GM21576 (cell line): ENCODE results near the gene MTCH1.

Experiments
- ATAC-seq: cut with Tn5 transposase; IDR thresholded peaks from one replicate; pipeline ENCODE4 v1.9.1; 2021; ENCODE audit warnings: mild to moderate bottlenecking, moderate library complexity; ENCODE audit not compliant: unreplicated experiment

The MTCH1 gene

DNA sequence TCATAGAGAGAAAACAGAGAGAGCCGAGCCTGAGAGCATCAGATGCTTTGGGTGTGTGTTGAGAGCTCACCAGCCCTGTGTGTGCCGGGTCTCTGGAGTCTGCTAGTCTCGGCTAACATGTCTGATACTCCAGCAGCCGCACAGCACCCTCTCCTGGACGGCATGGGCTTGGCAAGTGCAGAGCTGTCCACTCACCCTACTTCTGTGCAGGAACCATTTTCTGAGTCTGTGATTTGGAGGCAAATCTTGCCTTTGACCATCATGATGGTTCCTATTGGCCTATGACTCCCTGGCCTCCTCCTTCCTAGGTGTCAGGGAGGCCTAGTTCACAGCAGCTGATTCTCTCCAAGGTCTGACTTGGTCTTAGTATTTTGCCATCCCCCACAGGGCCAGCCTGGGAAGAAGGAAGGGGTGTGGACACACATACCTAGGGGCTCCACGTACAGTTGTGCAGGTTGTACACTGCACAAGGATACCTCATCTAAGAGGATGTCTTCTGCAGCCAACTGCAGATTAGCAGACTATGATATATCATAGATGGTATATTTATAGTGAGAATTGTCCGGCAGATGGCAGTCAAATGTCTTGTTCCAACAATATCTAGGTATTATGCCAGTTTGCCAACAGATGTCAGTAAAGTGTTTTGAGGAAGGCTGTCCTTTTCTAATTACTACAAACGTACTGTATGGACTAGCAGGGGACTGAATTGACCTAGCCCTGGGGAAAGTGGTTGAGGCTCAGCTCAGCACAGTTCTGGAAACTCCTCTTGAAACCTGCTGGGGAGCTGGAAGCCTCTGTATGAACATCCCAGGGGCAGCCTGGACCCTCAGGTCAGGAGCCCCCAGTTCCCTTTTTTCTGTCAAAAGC lies 32.4 kb upstream of the MTCH1 start:
- ATAC-seq = peak; percentile 82

DNA sequence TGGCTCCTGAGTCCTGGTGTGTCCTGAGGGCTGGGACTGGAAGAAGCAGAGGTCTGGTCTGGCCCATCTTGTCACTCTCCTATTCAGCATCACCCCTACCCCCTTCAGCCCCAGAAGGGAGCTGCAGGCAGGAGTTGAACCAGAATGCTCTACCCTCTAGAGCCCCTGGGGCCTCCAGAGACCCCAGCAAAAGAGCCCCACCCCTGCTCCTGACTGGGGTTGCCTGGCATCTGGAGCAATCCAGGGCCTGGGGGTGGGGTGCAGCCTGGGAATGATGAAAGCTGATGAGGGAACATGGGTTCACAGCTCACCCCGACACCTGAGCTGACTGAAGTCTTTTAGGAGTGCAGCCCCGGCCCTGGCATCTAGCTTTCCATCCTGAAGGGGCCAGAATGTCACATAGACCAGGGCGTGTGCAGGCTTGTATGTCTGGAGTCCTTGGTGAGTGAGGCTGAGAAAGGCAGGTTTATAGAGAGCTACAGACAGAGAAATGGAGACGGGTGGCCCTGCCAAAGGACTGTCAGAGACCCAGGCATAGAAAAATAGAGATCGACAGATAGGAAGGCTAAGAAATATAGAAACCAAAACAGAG lies 31.7 kb upstream of the MTCH1 start:
- no peak for ATAC-seq

DNA sequence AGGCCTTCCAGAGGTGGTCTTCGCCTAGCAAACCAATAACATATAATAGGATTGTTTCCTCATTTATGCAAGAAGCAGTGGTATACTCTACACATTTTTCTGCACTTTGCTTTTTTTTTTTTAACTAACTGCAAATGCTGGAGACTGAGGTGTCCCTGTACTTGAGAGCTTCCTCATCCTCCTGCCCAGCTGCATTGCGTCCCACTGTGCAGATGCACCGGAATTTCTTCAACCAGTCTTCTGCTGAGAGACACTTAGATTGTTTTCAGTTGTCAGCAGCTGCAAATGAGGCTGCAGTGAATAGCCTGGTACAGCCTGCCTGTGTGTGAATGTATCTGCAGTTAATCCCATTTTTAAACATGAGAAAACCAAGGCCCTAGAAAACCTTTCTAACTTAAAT lies 31.0 kb upstream of the MTCH1 start:
- ATAC-seq = no peak

DNA sequence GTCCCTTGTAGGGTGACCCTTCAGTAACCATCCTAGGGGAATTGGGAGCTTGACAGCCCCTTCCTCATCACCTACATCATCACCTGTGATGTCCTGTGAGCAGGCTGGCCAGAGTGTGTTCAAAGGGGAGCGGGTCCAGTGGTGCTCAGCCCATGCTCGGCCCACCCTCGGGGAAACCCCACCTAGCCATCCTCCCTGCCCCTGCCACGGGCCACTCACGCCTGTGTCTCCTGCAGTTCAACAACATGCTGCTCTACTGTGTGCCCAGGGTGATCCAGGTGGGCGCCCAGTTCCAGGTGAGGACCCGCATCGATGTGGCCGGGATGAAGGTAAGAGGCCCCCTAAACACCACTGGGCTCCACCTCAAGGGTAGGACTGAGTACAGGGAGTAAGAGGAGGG lies 29.5 kb upstream of the MTCH1 start:
- no peak for ATAC-seq

DNA sequence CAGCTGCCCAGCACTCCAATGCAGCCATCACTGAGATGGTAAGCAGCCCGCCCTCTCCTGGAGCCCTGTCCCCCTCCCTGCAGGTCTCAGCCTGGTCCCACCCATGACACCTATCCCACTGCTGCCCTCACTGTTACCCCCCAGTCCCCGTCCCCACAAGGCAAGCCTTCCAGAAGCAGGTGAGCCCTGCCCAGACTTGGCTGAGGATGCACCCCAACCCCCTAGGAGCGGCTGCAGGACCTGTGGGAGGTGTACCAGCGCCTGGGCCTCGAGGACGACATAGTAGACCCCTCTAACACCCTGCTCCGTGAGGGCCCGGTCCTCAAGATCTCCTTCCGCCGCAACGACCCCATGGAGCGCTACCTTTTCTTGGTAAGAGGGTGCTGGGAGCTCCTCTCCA lies 28.7 kb upstream of the MTCH1 start:
- ATAC-seq = no peak

DNA sequence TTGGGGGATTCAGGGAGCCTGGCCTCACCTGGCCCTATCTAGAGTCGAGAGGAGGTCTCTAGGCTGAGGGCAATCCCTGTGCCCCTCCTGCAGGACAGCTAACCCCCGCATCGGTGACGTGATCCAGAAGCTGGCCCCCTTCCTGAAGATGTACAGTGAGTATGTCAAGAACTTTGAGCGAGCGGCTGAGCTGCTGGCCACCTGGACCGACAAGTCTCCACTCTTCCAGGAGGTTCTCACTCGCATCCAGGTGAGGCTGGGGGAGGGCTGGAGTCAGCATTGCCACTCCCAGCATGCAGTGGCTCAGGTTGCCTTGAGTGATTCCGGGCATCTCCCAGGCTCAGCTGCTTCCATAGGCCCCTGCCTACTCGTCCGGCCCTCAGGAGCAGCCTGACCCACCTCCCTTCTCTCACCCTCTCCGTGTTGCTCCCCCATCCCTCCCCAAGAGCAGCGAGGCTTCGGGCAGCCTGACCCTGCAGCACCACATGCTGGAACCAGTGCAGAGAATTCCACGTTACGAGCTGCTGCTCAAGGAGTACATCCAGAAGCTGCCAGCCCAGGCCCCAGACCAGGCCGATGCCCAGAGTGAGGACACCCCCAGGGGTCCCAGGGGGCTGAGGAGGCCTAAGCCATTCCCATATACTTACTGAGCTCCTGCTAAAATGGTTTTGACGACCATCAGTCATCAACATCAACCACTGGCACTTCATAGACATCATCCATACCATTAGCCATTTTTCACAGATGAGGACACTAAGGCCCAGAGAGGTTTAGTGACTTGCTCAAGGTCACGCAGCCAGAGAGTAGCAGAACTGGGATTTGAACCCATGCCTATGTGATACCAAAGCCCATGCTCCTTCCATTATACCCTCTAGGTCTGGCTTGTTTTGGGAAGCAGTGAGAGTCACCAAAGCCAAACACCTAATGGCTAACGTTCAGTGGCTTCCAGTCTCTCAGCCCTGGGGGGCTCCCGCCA lies 27.8 kb upstream of the MTCH1 start:
- no peak for ATAC-seq

DNA sequence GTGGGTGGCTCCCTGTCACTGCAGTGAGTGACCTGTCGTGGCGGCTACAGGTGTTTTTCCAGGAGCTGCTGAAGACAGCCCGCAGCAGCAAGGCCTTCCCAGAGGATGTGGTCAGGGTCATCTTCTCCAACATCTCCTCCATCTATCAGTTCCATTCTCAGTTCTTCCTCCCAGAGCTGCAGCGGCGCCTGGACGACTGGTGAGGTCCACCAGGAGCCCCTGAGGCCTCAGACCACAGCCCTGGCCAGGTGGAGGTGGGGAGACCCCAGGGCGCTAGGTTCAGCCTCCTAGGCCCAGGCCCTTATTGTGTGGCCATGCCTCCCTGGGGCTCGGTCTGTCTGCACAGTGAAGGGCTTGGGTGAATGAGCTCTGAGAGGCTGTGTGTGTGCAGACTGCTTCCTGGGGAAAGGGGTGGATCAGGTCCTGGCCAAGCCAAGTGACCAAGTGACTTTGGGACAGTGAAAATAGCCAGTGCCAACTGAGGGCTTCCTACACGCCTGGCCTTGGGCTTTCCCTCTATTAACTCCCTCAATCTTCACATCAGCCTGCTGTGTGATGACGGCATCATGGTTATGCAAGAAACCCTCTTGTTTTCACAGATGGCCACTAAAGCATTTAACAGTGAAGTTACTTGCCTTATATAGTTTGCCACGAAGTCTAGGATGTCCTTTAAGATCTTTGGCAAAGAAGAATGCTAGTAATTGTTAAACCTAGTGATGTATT lies 25.8 kb upstream of the MTCH1 start:
- ATAC-seq = no peak

DNA sequence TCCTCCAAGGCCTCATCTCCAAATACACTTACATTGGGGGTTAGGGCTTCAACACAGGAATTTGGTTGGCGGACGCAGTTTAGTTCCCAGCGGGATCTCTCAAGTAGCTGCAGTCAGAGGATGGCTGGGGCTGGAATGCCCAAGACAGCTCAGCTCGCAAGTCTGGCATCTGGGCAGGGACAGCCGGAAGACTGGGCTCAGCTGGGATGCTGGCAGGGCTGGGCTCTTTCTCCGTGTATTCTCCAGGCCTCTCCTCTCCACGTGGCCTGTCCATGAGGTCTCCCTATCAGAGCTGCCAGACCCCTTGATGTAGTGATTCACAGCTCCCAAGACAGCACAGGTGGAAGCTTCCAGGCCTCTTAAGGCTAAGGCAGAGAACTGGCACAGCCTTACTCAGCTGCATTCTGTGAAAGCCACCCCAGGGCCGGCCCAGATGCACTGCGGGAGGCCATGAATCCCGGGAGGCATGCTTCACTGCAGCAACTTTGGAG lies 24.5 kb upstream of the MTCH1 start:
- no peak for ATAC-seq

DNA sequence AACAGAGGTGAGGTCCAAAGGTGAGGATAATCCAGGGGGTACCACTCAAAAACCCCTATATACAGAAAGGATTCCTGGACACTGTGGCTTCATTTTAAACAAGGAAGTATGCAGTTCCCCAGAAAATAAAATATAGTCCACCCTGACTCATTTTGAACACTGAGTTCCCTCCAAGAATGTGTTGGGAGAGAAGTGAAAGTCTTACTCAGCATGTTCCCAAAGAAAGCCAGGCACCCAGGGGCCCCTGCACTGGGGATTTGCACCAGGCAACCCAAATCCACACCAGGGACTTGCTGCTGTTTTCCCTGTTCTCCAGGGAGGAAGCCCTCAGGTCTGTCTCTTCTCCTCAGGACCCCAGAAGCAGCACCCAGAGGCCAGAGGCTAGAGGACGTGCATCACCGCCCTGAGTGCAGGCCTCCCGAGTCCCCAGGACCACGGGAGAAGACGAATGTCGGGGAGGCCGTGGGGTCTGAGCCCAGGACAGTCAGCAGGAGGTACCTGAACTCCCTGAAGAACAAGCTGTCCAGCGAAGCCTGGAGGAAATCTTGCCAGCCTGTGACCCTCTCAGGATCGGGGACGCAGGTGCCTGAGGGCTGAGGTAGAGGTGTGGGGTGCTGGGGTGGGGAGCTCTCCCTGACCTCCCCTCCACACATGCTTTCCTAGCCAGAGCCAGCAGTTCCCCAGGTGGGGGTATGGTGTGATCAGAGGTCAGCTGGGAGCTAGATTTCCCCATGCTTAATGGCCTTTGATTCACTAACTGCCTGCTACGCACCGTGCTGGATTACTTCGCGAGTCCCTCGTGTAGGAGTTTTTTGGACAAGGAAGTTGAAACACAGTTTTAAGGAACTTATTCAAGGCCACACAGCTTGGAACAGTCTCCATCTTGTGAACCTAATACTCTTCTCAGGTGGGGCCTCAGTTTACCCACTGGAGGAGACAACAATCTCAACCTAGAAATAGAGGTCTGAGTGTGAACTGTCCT lies 22.8 kb upstream of the MTCH1 start:
- ATAC-seq = no peak

DNA sequence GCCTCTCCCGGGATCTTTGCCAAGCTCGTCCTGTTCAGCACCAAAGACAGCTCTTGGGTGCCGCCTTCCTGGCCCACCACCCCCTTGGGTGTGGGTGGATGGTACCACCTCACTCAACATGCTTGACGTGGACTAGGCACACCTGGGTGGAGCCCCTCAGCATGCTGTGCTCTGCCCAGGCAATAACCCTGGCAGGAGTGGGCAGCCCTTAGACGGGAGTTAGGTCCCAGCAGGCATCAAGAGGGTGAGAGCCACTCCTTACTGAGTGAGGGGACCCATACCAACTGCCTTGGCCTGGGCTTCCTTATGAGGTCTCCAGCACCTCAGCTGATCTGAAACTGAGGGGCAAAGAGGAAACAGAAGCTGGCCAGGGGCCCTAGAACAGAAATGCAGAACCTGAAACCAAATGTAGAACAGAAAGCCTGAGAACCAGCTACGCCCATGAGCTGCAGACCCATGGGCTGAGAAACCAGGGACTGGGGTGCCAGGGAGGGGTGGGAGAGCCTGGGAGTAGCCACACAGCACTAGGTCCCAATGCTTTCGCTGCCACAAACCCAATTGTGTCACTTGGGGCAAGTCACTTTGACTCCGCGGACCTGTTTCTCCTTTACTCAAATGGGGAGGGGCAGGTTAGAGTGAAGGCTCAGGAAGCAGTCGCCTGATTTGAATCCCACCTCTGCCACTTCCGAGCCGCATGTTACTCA lies 21.5 kb upstream of the MTCH1 start:
- ATAC-seq = no peak

DNA sequence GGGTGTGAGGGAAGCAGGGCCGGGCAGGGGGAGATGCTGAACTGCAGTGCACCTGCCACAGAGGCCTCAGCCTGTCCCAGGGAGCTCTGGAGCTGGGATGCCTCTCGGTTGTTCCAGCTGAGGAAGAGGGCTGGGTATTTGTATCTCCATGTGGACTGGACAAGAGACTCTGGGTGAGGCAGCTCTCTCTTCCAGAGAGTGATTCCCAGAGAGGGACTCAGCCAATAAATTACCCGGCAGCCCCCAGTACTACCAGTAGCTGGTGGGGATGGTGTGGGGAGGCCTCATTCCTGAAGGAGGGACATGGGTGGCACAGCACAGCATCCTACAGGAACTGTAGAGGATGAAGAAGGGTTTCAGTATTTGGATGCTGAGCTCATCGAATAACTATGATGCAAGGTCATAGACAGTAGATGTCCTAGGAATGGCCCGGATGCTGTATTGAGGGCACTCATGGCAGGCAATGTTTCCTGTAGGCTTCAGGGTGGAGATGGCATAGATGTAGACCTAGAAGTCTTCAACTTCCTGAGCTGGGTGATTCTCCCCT lies 20.9 kb upstream of the MTCH1 start:
- ATAC-seq = no peak

DNA sequence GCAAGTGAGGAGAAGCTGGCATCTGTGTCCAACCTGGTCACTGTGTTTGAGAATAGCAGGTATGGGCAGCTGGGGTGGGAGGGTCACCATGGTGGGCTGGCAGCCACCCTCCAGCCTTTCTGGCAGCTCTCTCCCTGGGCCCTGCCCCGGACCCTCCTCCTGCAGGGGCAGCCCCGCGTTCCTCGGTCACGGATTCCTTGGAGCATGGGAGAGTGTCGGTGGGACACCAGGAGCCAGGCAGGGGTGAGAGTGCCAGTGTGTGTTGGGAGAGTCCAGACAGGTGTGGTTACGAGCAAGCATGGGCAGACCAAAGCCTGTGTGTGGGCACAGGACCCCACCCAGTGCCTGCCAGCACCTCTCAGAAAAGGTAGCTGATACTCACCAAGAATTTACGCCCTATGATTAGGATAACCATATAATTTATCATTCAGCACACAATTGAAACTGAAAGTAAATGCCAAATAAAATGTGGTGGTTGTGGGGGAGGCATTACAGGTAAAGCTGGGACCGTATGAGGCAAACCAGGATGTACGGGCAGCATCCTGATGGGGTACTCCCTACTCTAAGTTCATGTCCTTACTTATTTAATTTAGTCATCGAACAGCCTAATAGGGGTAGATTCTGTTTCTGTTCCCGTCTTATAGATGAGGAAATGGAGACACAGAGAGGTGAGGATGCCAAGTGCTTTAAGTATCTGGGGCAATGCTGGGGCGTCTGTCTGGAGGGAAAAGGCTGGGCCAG lies 20.0 kb upstream of the MTCH1 start:
- peak; percentile 3 for ATAC-seq

DNA sequence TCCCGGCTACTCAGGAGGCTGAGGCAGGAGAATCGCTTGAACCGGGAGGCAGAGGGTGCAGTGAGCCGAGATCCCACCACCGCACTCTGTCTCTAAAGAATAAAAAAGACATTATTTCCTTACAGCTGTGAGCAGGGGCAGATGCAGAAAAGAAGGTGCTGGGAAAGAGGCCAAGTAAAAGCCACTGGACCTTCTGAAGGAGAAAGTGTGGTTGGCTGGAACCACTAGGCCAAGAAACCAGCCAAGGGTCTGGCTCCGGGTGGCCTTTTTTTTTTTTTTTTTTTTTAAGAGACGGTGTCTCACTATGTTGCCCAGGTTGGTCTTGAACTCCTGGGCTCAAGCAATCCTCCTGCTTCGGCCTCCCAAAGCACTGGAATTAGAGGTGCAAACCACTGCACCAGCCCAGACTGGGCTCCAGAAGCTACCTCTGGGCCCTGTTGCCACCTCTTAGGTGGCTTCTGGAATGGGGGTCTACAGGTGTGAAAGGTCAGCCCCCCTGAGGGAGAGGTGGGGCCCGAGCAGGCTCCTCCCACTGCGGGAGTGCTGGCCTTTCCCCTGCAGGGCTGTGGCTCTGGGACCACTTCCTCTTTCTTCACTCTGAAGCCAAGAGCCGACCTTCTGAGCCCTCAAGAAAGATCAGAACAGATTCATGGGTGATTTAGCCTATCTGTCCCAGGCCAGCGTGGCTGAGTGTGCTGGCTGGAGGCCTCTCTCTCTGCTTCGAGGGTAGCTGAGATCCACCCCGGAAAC lies 19.2 kb upstream of the MTCH1 start, which contains the start of gene FGD2:
Gene FGD2 (plus strand): TSS at position 595 of the 750 bp plus-strand sequence. CDS start 163 bp downstream, outside the sequence.
- peak; percentile 60 for ATAC-seq

DNA sequence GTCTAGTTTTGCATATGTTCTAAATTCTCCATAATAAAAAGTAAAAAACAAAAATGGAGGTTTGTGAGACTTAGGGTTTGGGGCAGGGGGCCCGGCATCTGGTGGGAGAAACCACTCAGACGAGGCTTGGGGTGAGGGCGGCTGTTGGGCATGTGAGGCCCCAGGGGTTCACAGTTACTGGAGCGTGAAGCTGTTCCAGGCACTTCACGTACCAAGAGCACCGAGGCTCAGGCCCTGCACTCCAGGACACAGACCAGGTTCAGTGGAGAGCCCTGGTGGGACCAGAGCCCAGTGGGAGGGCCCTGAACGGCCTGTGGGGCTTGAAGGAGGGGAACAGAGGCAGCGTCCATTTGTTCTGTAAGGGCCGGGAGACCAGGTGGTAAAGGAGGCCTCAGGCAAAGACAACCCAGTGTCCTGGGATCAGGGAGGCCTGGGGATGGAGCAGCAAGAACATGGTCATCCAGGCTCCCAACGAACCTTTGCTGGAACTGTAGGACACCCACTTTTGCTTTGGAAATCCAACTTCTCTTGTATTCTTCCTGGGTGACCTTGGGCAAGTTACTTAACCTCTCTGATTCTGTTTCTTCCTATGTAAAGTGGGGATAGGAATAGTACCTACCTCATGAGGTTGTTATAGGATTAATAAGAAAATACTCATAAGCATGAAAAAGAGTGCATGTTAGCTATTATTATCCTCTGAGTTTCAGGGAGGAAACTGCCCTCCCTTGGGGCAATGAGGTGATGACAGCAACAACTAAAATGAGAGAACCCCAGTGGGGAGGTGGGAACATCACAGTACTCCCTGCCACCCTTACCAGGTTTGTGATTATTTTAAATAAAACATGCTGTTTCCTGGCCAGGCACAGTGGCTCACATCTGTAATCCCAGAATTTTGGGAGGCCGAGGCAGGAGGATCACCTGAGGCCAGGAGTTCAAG lies 18.3 kb upstream of the MTCH1 start:
- ATAC-seq = peak; percentile 22

DNA sequence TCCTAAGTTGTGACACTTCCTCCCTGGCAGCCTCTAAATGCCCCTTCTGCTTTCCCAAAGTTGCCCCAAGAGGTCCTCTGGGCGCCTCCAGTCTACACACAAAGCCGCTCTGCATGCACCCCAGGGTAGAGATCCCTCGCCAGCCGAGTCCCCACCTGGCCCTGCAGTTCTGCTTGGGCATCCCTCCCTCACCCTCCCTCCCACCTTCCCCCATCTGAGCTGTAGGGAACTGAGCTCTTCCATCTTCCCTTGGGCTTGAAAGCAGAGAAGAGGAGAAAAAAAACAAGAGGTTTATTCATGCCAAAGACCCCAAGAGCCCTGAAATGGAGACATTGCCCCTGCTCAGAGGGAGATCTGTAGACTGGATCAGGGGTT lies 13.7 kb upstream of the MTCH1 start:
- no peak for ATAC-seq
